DMS153 treated with DMSO at 0.1 percent for 48 hours (cell line): ENCODE data around the gene VRK3.
"Not testable (repeated sequence)": the region's sequence is repeated elsewhere in the genome, so short reads cannot be mapped to it uniquely, and the experiment has no call there.

Experiments
- DNase-seq: peaks from one replicate; lab custom pipeline; 2025; ENCODE audit not compliant: unreplicated experiment; lab: John Stamatoyannopoulos, UW

Gene VRK3

DNA sequence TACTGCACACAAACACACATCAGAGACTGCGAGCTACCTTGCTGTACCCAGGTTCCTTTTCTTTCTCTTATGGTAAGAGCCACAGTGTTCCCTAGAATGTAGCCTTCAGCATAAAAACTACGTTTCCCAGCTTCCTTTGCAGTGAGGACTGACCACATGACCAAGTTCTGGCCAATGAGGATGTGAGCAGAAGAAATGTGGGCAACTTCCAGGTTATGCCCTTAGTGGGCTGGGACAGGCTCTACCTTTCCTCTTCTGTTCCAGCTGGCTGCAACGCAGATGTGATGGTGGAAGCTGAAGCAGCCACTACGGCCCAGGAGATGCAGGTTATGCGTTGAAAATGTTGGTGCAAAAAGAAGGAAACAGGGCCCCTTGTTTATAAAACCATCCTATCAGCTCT lies 27.5 kb downstream of the VRK3 start:
- peak; percentile 11 for DNase-seq

DNA sequence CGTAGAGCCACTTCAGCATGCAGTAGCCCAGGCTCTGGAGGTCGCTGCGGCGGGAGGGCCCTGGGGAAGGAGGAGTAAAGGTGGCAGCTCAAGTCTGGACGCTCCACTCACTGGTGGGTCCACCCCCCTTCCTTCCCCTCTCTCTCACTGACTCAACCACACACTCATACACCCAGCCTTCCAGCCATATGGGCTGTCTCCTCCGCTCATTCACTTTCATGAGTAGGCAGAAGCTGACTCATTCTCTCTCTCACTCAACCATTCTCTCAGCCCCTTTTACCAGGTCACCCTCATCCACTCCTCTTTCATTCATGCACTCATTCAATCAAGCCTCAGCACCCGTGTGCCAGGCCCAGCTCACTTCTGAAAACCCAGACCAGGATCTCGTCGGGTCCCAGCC lies 36.7 kb downstream of the VRK3 start:
- no peak for DNase-seq

DNA sequence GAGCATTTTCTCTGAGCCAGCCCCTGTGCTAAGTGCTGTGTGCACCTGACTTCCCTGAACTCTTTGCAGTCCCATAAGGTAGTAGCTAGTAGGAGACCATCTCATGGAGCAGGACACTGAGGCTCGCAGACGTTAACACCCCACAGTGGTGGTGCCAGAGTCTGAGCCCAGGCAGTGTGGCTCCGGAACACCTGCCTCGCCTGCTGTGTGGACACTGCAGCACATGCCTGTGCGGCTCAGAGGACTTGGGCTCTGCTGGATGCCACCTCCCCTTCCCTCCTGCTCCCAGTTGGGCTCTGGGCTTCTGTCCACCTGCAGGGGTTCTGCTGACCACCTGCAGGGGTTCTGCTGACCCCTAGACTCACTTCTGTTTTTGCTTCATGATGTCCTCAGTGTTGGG lies 37.2 kb downstream of the VRK3 start:
- no peak for DNase-seq

DNA sequence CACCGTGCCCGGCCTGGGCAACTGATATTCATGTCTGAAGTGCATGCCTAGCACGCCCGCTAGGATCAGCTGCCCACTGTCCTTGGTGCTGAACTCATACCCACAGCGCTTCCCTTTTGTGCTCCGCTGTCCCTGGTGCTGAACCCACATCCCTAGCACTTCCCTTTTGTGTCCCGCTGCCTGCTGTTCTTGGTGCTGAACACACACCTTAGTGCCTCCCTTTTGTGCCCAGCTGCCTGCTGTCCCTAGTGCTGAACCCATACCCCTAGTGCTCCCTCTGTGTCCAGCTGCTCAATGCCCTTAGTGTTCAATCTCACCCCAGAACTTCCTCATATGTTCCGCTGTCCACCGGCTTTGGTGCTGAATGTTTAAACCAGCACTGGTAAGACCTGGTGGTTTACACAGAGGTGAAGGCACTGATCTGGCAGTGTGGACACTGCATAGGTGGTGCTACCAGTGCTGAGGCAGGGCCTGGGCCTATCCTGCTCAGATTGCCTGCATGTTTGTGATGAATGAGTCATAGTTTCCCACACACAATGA lies 37.9 kb downstream of the VRK3 start:
- DNase-seq: no peak

DNA sequence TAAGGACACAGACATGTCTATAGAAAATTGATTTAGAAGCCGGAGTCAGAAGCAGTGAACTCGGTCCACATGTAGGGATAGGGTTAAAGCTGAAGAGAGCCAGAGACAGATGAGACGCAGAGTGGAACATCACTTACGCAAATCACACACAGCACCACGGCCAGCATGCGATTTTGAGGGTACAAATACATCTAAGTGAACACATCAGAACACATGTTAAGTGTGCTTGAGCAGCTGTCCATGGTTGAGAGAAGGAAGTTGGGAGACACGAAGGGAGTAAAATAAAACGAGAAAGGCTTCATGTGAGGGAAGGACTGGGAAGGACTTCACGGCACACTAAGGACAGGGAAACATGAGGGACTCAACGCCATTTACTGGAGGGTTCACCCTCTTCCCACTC lies 38.8 kb downstream of the VRK3 start:
- DNase-seq: no peak

DNA sequence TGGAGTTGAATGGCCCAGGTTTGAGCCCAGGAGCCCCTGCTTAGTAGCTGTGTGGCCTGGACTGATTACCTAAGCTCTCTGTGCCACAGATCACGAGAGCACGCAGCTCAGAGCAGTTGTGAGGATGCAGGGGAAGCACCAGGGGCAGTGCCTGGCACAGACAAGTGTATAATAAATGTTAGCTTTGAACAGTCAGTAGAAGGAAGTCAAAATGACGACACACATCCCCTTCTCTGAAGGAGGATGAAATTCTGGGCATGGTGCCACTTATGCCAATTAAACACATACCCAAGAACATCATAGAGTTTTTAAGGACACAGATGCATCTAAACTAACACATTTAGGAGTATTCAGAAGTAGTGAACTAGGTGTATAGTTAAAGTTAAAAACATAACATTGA lies 39.3 kb downstream of the VRK3 start:
- no peak for DNase-seq

DNA sequence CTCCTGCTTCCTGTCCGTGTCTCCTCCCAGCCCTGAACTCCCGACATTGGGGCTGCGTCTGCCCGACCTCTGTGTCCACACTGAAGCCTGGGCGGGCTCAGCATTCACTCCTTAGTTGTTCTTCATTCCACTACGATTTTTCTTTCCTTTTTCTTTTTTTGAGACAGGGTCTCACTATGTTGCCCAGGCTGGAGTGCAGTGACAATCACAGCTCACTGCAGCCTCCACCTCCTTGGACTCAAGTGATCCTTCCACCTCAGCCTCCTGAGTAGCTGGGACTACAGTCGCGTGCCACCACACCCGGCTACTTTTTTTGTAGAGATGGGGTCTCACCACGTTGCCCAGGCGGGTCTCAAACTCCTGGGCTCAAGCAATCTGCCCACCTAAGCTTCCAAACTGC lies 40.7 kb downstream of the VRK3 start:
- DNase-seq: no peak

DNA sequence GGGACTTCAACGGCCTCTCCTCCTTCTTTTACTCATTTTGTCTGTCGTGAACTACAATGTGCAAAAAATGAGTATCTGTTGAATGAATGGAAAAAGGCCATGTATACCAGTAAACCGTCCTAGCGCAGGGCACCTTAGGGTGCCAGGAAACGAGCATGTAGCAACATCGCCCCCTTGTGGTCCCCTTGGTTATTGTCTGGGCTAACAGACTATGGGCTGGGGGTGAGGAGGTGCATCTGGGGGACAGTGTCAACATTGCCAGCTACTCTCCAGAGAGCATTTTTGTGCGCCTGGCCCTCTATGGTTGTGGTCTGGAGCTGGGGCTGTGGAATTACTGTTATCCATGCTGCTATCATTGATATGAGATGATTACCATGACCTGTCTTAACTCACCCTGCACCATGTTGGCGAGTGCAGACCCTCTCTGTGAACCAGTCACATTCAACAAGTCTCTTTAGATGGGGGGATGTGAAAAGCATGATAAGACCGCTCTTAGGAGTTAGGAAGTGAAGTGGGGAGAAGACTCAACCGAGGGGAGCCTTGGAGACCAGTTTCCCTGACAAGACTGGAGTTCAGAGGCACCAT lies 41.4 kb downstream of the VRK3 start:
- no peak for DNase-seq

DNA sequence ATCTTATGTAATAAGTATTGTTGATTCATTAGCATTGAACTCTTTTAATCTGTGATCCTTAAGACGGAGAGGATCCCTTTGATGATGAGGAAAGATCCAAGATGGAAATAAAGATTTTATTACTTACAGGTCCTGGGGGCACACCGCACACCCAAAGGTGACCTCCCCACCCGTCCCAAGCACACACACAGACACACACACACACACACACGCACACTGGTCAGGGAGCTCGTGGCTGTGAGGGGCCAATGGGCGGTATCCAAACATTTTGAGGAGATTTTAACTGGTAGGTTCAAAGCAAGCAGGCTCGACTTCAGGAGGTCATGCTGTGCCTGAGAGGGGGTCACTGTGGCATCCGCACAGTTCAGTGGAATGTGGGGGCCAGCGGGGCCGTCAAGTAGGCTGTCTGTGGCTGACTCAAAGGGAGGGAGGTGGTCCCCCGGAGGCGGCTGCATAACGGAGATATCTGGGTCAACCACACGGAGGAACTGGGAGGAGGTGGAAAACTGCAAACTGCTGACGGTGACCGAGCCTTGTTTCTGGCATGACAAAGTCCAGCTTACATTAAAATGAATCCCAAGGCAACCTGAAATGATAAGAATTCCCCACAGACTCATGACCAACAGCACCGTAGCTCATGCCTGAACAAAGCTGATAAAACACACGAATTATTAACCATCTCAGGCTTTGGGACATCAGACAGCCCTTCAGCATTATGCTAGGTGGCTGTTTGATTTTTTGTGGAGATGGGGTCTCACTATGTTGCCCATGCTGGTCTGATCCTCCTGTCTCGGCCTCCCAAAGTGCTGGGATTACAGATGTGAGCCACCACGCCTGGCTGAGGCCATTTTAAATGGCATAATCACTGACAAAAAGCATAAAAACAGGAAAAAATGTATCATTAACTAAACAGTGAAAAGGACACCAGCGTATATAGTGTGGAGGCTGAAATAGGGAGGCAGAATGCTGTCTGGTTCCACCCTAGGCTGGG lies 43.3 kb downstream of the VRK3 start:
- no peak for DNase-seq

DNA sequence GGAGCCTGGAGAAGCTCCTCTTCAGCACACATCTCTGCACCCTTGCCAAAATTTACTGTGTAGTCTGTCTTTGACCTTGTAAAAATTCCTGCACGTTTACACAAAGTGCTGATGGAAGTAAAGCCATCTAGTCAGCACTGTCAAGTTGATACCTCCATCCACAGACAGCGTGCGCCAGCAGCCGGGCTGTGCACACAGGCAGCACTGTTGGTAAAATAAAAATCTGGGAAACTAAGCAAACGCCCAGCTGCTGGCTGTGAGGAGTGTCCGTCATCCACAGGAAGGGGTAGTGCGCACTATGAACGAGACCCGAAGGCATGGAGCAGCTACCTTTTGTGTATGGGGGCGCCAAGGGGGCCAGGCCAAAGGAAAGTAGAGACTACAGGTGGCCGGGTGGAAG lies 46.8 kb downstream of the VRK3 start:
- DNase-seq: no peak

DNA sequence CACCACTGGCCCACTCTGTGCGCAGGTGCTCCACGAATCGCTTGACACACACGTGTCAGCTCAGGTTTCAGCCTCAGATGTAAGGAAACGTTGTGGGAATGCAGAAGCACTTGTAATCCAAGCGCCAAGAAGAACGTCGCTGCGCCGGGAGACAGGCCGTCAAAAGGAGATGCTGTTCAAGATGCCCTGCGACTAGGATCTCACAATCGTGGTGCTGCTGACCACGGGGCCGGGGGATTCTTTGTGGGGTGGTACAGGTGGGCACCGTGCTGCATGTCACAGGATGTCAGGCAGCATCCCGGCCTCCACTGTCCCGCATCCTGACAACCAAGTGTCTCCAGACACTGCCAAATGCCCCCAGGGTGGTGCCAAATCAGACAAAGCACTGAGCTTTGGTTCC lies 47.3 kb downstream of the VRK3 start:
- no peak for DNase-seq

DNA sequence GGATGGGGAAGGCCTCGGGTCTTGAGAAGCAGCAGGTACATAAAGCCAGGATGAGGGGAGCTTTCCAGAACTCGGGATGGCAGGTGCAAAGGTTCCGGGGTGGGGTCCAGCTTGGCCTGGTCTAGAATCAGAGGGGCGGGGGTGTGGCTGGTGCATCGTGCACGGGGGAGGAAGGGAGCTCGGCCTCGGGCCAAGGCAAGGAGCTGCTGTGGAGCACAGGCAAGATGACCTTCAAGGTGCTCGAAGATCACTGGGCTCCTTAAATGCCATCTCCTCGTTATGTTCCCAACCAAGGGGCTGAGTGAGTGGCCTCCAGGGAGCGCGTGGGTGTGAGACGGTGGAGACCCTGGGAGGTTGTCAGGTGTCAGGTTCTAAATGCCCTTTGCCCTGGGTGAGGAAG lies 48.1 kb downstream of the VRK3 start:
- DNase-seq: no peak

DNA sequence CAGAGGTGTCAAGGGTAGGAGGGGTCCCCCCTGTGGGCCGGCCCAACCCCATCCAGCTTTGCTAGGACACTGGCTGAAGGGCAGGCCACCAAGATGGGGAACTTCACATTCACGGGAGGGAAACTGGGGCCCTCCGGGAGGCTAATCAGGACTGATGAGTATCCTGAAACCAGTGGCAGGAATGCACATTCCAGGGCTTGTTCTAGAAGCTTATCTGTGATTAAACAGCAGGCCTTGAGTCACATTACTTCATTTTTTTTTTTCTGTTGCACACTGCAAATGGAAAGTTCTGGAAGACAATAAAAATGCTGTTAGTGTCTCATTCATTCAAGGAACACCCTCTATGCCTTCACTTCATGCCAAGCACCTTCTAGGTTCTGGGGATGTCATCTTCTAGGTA lies 48.7 kb downstream of the VRK3 start:
- DNase-seq: no peak

DNA sequence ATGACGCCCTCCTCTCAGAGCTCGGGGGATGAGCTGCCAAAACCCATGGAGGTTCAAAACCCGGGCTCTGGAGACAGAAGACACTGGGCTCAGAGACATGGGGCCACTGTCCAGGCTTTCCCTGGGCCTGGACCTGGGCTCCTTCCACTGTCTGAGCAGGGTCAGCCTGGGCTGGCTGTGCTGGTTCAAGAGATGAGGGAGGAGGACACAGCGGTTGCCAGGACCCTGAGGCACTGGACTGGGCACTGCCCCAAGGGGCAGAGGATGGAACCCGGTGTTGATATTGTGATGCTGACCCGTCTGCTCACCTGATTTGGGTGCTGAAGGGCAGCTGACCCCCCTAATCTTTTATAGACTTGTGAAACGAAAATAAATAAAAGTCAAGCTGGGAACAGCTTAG lies 50.1 kb downstream of the VRK3 start:
- DNase-seq: no peak

DNA sequence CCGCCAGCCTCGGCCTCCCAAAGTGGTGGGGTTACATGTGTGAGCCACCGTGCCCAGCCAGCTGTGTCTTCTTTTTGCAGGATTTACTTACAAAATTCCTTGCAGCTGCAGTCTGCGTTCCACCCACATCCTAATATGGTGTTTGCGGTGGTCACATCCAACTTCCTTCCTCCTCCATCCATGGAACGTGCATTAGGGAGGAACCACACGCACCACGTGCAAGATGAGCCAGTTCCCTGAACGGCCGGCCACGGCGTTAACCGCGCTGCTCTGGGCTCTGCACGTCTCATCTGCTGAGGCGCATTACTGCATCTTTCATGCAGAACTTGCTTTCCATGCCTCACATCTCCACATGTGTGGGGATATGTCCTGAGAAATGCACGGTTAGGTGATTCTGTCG lies 51.2 kb downstream of the VRK3 start:
- no peak for DNase-seq

DNA sequence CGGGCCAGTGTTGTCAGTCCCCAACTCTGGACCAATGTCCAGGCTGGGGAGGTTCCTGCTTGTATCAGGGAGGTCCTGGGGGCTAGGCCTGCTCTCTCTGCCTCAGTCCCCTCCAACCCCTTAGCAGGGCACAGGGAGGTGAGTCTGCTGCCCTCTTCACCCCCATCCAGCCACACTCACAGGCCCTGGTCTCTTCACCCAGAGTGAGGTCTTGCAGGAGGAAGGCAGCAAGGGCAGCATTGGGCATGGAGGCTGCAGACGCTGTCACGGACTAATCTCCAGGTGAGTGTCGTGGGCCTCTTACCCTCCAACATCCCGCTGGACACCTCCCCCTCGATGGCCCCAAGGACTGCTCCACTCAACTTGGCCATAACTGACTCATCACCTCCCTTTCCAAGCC lies 52.3 kb downstream of the VRK3 start:
- no peak for DNase-seq

DNA sequence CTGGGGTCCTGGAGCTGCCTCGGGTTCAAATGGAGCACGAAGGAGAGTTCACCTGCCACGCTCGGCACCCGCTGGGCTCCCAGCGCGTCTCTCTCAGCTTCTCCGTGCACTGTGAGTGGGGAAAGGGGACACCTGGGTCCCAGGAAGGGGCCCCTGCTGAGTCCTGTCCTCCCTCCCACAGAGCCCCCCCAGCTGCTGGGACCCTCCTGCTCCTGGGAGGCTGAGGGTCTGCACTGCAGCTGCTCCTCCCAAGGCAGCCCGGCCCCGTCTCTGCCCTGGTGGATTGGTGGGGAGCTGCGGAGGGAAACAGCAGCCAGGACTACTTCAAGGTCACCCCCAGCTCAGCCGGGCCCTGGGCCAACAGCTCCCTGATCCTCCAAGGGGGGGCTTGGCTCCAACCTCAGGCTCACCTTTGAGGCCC lies 53.2 kb downstream of the VRK3 start:
- DNase-seq: no peak

DNA sequence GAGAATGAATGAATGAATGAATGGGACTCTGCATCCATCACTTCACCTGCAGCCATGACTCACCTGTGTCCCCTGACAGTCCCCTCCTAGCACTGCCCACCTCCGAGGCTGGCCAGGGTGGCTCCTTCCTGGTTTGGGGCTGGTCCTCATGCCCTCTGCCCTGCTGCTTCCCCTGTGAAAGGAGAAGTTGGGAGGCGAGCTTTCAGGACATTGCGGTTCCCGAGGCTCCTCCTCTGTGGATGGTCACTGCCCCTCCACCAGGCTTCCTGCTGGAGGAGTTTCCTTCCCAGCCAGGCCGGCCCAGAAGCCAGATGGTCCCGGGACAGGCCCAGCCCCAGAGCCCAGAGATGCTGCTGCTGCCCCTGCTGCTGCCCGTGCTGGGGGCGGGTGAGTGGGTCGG lies 55.8 kb downstream of the VRK3 start:
- DNase-seq: not testable (repeated sequence)

DNA sequence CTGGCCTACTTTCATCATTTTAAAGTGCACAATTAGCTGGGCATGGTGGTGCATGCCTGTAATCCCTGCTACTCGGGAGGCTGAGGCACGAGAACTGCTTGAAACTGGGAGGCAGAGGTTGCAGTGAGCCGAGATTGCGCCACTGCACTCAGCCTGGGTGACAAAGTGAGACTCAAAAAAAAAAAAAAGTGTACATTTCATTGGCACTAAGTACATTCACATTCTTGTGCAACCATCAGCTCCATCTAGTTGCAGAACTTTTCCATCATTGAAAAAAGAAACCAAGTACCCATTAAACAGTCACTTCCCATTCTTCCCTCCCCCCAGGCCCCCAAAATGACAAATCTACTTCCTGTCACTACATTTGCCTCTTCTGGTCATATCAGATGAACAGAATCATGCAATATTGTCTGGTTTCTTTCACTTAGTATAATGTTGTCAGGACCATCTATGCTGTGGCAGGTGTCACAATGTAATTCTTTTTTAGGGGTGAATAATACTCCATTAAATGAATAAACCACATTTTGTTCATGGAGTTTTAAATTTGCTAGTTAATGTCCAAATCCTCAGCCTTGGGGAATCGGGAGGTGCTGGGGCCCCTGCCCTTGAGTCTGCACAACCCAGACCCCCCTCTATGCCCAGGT lies 56.8 kb downstream of the VRK3 start:
- no peak for DNase-seq

DNA sequence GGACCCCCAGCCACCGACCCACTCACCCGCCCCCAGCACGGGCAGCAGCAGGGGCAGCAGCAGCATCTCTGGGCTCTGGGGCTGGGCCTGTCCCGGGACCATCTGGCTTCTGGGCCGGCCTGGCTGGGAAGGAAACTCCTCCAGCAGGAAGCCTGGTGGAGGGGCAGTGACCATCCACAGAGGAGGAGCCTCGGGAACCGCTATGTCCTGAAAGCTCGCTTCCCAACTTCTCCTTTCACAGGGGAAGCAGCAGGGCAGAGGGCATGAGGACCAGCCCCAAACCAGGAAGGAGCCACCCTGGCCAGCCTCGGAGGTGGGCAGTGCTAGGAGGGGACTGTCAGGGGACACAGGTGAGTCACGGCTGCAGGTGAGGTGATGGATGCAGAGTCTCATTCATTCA lies 64.2 kb downstream of the VRK3 start, which contains the start of gene SIGLEC11:
SIGLEC11 (minus strand) TSS at position 193 of the 400 bp plus-strand sequence; CDS start at position 102, 91 bp downstream.
- DNase-seq: not testable (repeated sequence)

DNA sequence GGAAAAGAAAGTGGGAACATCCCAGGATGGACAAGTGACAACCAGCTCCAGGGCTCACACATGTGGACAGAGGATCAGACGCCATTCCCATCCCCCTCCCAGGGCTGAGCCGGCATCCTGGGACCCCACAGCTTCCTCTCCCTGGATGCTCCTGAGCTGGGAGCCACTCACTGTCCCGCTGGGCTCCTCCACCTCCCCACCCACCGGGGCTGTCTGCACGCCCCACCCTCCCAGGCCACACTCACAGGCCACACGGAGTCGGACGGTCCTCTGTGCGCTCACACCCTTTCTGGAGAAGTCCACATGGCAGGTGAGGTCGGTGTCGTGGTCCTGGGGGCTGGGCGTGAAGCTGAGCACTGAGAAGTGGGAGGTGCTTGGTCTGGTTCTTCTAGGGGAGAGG lies 65.3 kb downstream of the VRK3 start:
- not testable (repeated sequence) for DNase-seq

DNA sequence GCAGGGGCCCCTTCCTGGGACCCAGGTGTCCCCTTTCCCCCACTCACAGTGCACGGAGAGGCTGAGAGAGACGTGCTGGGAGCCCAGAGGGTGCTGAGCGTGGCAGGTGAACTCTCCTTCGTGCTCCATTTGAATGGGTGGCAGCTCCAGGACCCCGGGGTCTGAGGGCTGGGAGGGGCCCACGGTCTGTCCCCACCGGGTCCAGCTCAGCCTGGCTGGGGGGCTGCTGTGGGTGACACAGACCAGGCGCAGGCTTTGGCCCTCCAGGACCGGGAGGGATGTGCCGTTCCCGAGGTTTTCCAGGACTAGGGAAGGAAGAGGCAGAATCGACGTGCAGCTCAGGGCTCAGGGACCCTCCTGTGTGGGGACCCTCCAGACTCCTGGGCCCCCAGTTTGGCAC lies 66.6 kb downstream of the VRK3 start:
- not testable (repeated sequence) for DNase-seq
